Progenitor cell of endocrine pancreas (in vitro differentiated cells): Measurements from ENCODE around the gene NCF2. TPM values are rescaled to one million over a fixed set of nuclear protein-coding genes. Genes with fewer than 3 reads are reported as not detected.

ENCODE experiments used
- DNase-seq: peaks from one replicate; pipeline ENCODE4 v3.0.0; 2021; ENCODE audit warnings: low spot score; ENCODE audit not compliant: unreplicated experiment
- H3K27ac Mint-ChIP-seq: 2 replicates; pipeline ENCODE4 v1.8.0; 2021; ENCODE audit warnings: mild to moderate bottlenecking, moderate library complexity, mixed read lengths
- H3K27me3 Mint-ChIP-seq: 2 replicates; pipeline ENCODE4 v1.8.0; 2021; ENCODE audit warnings: mixed read lengths
- H3K36me3 Mint-ChIP-seq: 2 replicates; pipeline ENCODE4 v1.8.0; 2022; ENCODE audit warnings: mixed read lengths; ENCODE audit not compliant: insufficient read depth
- H3K4me1 Mint-ChIP-seq: 2 replicates; pipeline ENCODE4 v1.8.0; 2021; ENCODE audit warnings: low read depth, mixed read lengths
- H3K4me3 Mint-ChIP-seq: 2 replicates; pipeline ENCODE4 v1.8.0; 2021; ENCODE audit warnings: low read depth, mild to moderate bottlenecking, moderate library complexity, mixed read lengths
- H3K9me3 Mint-ChIP-seq: 2 replicates; pipeline ENCODE4 v1.8.0; 2021; ENCODE audit warnings: low read depth, mixed read lengths
- total RNA-seq: library from RNA; stranded (reverse); gene quantifications from 2 replicates; pipeline ENCODE4 v1.2.1, GENCODE V29; 2021
- TF ChIP-seq, protein P1 (sequence below): fragments of 200-600 bp; sonication (generic); IDR thresholded peaks from one replicate; pipeline ENCODE4 v1.5.0; 2021; ENCODE audit warnings: antibody characterized with exemption, mild to moderate bottlenecking; ENCODE audit not compliant: unreplicated experiment

The NCF2 gene
- total RNA-seq, 1 donor from 2014 or later = 0.67 TPM

DNA sequence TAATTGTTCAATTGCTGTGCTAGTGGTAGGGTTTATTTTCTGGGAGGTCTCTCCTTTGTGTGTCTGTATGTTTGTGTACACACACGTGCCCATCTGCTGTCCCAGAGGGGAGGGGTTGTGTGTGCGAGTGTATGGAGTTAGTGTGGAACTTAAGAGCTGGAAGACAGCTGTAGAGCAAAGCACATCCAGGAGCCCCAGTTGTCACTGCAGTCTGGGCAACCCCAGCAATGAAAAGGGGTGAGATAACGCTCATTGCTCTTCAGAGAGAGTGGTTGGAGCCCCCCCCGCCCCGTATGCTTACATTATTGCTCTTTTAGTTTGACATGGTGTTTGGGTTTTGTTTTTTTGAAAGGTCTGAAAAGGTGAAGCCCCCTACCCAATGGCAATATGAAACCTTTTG lies 36.9 kb downstream of the NCF2 start:
- Mint-ChIP-seq H3K4me3 (no peak overlapping the region), H3K9me3 (no peaks in the 10 kb centered on the region), H3K36me3 (peaks cover 26% of the 10 kb centered on the region), H3K4me1 (peaks cover 18% of the 10 kb centered on the region), H3K27me3 (no peaks in the 10 kb centered on the region), H3K27ac (peak overlapping the region; percentile 74)
- TF ChIP-seq, protein P1, sequence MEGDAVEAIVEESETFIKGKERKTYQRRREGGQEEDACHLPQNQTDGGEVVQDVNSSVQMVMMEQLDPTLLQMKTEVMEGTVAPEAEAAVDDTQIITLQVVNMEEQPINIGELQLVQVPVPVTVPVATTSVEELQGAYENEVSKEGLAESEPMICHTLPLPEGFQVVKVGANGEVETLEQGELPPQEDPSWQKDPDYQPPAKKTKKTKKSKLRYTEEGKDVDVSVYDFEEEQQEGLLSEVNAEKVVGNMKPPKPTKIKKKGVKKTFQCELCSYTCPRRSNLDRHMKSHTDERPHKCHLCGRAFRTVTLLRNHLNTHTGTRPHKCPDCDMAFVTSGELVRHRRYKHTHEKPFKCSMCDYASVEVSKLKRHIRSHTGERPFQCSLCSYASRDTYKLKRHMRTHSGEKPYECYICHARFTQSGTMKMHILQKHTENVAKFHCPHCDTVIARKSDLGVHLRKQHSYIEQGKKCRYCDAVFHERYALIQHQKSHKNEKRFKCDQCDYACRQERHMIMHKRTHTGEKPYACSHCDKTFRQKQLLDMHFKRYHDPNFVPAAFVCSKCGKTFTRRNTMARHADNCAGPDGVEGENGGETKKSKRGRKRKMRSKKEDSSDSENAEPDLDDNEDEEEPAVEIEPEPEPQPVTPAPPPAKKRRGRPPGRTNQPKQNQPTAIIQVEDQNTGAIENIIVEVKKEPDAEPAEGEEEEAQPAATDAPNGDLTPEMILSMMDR = no peak
- no peak for DNase-seq

DNA sequence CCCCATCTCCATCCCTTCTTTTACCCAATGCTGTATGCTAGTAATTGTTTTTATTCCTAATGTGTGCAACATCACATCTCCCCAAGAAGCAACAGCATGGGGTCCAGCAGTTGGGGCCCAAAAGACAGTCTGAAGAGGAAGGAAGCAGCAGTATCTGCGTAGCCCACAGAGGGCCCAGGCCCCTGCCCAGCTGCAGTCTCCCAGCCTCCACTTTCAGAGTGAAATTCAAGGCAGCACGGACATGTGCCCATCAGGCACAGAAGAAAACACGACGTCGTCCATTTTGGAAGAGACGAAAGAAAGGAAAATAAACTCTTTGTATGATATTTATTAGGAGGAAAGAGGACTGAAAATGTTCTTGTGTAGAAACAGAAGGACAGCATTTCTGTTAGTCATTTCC lies 37.4 kb downstream of the NCF2 start:
- peak overlapping the region; percentile 65 for H3K27ac Mint-ChIP-seq
- no peak overlapping the region for H3K4me3 Mint-ChIP-seq

DNA sequence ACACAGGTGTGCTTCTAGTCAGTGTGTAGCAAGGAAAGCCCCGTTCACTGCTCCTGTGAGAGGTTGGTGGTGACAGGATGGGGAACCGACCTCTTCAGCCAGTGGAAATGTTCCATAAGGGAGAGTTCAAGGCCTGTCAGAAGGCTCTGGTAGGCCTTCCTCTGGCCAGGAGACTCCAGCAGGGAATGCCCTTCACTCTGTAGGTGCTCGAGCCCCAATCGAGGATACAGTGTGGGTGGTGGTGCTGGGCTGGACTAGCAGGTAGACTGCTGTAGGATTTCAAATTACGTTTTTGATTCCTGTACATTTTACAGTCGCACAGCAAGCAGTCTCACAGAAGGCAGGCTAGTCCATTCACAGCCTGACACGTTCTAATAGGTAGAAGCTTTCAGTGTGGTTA lies 37.8 kb downstream of the NCF2 start:
- H3K9me3 Mint-ChIP-seq = no peaks in the 10 kb centered on the region
- peaks cover 23% of the 10 kb centered on the region for H3K36me3 Mint-ChIP-seq
- no peak for DNase-seq
- TF ChIP-seq, protein P1 = no peak
- no peaks in the 10 kb centered on the region for H3K27me3 Mint-ChIP-seq
- H3K4me1 Mint-ChIP-seq = peaks cover 18% of the 10 kb centered on the region
- H3K27ac Mint-ChIP-seq = no peak overlapping the region
- H3K4me3 Mint-ChIP-seq = no peak overlapping the region

More for the DNA sequence above, 37.4 kb downstream of the NCF2 start:
- Mint-ChIP-seq H3K4me1 (peaks cover 18% of the 10 kb centered on the region), H3K9me3 (no peaks in the 10 kb centered on the region), H3K27me3 (no peaks in the 10 kb centered on the region), H3K36me3 (peaks cover 26% of the 10 kb centered on the region)
- TF ChIP-seq, protein P1 = no peak
- DNase-seq = no peak

DNA sequence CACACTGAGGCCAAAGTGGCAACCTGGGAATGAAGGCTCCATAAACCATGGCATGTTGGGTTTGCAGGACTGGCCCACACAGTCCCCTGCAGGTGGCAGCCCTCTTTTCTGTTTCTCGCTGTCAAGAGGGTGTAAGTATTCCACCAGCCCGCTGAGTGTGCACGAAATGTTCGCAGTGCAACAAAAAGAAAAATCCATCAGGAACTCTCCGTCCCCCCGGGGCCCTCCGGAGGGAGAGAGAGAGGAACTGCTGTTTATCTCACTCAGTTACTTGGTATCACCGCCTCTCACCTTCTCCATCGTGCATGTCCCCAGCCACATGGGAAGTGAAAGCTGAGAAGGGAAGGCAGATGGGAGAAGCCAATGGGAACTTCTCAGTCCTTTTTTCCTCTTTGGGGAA lies 38.3 kb downstream of the NCF2 start:
- TF ChIP-seq, protein P1 = no peak
- Mint-ChIP-seq H3K27ac (peak overlapping the region; percentile 69), H3K27me3 (no peaks in the 10 kb centered on the region), H3K4me3 (no peak overlapping the region), H3K4me1 (peaks cover 18% of the 10 kb centered on the region), H3K36me3 (peaks cover 22% of the 10 kb centered on the region), H3K9me3 (no peaks in the 10 kb centered on the region)
- DNase-seq = no peak

DNA sequence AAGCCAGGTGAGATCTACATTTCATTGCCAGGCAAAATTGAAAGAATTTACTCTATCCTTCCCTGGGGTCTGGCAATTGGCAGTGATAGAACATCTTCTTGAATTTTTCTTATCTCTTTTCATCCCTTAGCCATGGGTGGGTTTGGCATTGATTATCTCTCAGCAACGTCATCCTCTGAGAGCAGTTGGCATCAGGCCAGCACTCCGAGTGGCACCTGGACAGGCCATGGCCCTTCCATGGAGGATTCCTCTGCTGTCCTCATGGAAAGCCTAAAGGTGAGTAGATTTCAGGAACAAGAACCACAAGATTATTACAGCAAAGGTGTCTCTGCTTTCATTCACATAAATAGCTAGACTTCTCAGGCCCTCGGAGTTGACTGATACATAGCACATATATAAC lies 39.3 kb downstream of the NCF2 start:
- H3K36me3 Mint-ChIP-seq = peaks cover 24% of the 10 kb centered on the region
- H3K4me1 Mint-ChIP-seq = peaks cover 16% of the 10 kb centered on the region
- no peak for DNase-seq
- TF ChIP-seq, protein P1 = no peak
- no peak overlapping the region for H3K4me3 Mint-ChIP-seq
- no peaks in the 10 kb centered on the region for H3K9me3 Mint-ChIP-seq
- no peak overlapping the region for H3K27ac Mint-ChIP-seq
- no peaks in the 10 kb centered on the region for H3K27me3 Mint-ChIP-seq
